T-helper 17 cell (primary cell): ENCODE results near the gene CDH22. TPM values are rescaled to one million over a fixed set of nuclear protein-coding genes. Genes with fewer than 3 reads are reported as not detected.

Source experiments
- ATAC-seq: fragments of 150-1000 bp; cut with Tn5 transposase; 2 replicates; pipeline ENCODE4 v1.10.0; 2021; ENCODE audit warnings: mild to moderate bottlenecking, moderate library complexity
- DNase-seq, 3 donors: peaks; one replicate each; pipeline versions ENCODE4 v3.0.0 to v3.0.0-alpha.2; 2020 to 2021
- H3K9me3 ChIP-seq: one replicate; pipeline ENCODE4 v1.7.0; 2013; ENCODE audit warnings: low read length, mild to moderate bottlenecking; ENCODE audit not compliant: control insufficient read depth, poor library complexity, severe bottlenecking
- H3K27ac Mint-ChIP-seq: one replicate; pipeline ENCODE4 v1.8.0; 2022; ENCODE audit warnings: mild to moderate bottlenecking, moderate library complexity, mixed read lengths
- H3K27me3 Mint-ChIP-seq: one replicate; pipeline ENCODE4 v1.8.0; 2022; ENCODE audit warnings: mixed read lengths
- H3K36me3 Mint-ChIP-seq: one replicate; pipeline ENCODE4 v1.8.0; 2022; ENCODE audit warnings: low read depth, mixed read lengths
- H3K4me1 Mint-ChIP-seq: one replicate; pipeline ENCODE4 v1.8.0; 2022; ENCODE audit warnings: mild to moderate bottlenecking, mixed read lengths
- H3K4me3 Mint-ChIP-seq: one replicate; pipeline ENCODE4 v1.8.0; 2022; ENCODE audit warnings: mild to moderate bottlenecking, moderate library complexity, mixed read lengths
- total RNA-seq, 4 donors: library from RNA in 2 of 4; stranded (reverse) in 2 of 4; gene quantifications; one replicate each; pipeline ENCODE4 v1.2.3 and lab custom pipeline; 2022 to 2026

The CDH22 gene
- total RNA-seq, 2 donors from 2014 or later: not detected

GRCh38 chr20:46151936-46152335 lies 156.4 kb downstream of the CDH22 start:
- H3K27me3 Mint-ChIP-seq: peaks cover 27% of the 10 kb centered on the region
- peaks cover 12% of the 10 kb centered on the region for H3K4me1 Mint-ChIP-seq
- ATAC-seq (no peak), DNase-seq (no peak)
- peaks cover 3% of the 10 kb centered on the region for H3K36me3 Mint-ChIP-seq
- no peak overlapping the region for H3K4me3 Mint-ChIP-seq
- H3K9me3 ChIP-seq: no peaks in the 10 kb centered on the region
- H3K27ac Mint-ChIP-seq: no peak overlapping the region

GRCh38 chr20:46150943-46151342 lies 157.4 kb downstream of the CDH22 start:
- Mint-ChIP-seq H3K36me3 (peaks cover 3% of the 10 kb centered on the region), H3K27me3 (peaks cover 24% of the 10 kb centered on the region), H3K4me3 (no peak overlapping the region), H3K4me1 (peaks cover 11% of the 10 kb centered on the region), H3K27ac (no peak overlapping the region)
- no peak for DNase-seq
- no peaks in the 10 kb centered on the region for H3K9me3 ChIP-seq
- ATAC-seq: no peak

- H3K9me3 ChIP-seq: no peaks in the 10 kb centered on the region
- Mint-ChIP-seq H3K4me3 (no peak overlapping the region), H3K4me1 (no peaks in the 10 kb centered on the region), H3K27ac (no peak overlapping the region), H3K27me3 (peaks cover 22% of the 10 kb centered on the region), H3K36me3 (no peaks in the 10 kb centered on the region)
- DNase-seq (no peak), ATAC-seq (no peak)
These were observed 159.7 kb downstream of the CDH22 start for GRCh38 chr20:46148313-46149208.

GRCh38 chr20:46145713-46146112 lies 162.6 kb downstream of the CDH22 start:
- H3K4me1 Mint-ChIP-seq: peaks cover 6% of the 10 kb centered on the region
- no peak for ATAC-seq

GRCh38 chr20:46144432-46145025 lies 163.8 kb downstream of the CDH22 start:
- H3K27me3 Mint-ChIP-seq: peaks cover 51% of the 10 kb centered on the region
- no peak for DNase-seq
- H3K36me3 Mint-ChIP-seq: peaks cover 18% of the 10 kb centered on the region
- no peak overlapping the region for H3K4me3 Mint-ChIP-seq
- no peak overlapping the region for H3K27ac Mint-ChIP-seq
- H3K9me3 ChIP-seq: no peaks in the 10 kb centered on the region
- peaks cover 9% of the 10 kb centered on the region for H3K4me1 Mint-ChIP-seq
- no peak for ATAC-seq

More at GRCh38 chr20:46145713-46146112, 162.6 kb downstream of the CDH22 start:
- no peak for DNase-seq
- H3K4me3 Mint-ChIP-seq: no peak overlapping the region
- H3K27me3 Mint-ChIP-seq: peaks cover 39% of the 10 kb centered on the region
- peaks cover 11% of the 10 kb centered on the region for H3K36me3 Mint-ChIP-seq
- no peaks in the 10 kb centered on the region for H3K9me3 ChIP-seq
- no peak overlapping the region for H3K27ac Mint-ChIP-seq

- no peak overlapping the region for H3K4me3 Mint-ChIP-seq
- ATAC-seq (no peak), DNase-seq (no peak)
- no peak overlapping the region for H3K27ac Mint-ChIP-seq
- peaks cover 18% of the 10 kb centered on the region for H3K36me3 Mint-ChIP-seq
- no peaks in the 10 kb centered on the region for H3K9me3 ChIP-seq
- peaks cover 75% of the 10 kb centered on the region for H3K27me3 Mint-ChIP-seq
- H3K4me1 Mint-ChIP-seq: peaks cover 9% of the 10 kb centered on the region
These were observed 166.2 kb downstream of the CDH22 start for GRCh38 chr20:46142124-46142523.

GRCh38 chr20:46139908-46140482 lies 168.3 kb downstream of the CDH22 start:
- no peak overlapping the region for H3K27ac Mint-ChIP-seq
- H3K27me3 Mint-ChIP-seq: peaks cover 84% of the 10 kb centered on the region
- DNase-seq: no peak
- H3K4me1 Mint-ChIP-seq: peaks cover 9% of the 10 kb centered on the region
- ATAC-seq: no peak
- H3K4me3 Mint-ChIP-seq: no peak overlapping the region
- no peaks in the 10 kb centered on the region for H3K9me3 ChIP-seq
- peaks cover 21% of the 10 kb centered on the region for H3K36me3 Mint-ChIP-seq

- H3K27ac Mint-ChIP-seq: peak overlapping the region; percentile 29
- H3K27me3 Mint-ChIP-seq: peaks cover 87% of the 10 kb centered on the region
- H3K4me1 Mint-ChIP-seq: peaks cover 9% of the 10 kb centered on the region
- H3K9me3 ChIP-seq: no peaks in the 10 kb centered on the region
- ATAC-seq (no peak), DNase-seq (no peak)
- no peak overlapping the region for H3K4me3 Mint-ChIP-seq
- peaks cover 23% of the 10 kb centered on the region for H3K36me3 Mint-ChIP-seq
These were observed 168.9 kb downstream of the CDH22 start for GRCh38 chr20:46139266-46139889.

GRCh38 chr20:46137816-46138215 lies 170.5 kb downstream of the CDH22 start:
- Mint-ChIP-seq H3K4me3 (no peak overlapping the region), H3K27ac (no peak overlapping the region), H3K27me3 (peaks cover 82% of the 10 kb centered on the region), H3K36me3 (peaks cover 21% of the 10 kb centered on the region), H3K4me1 (peaks cover 11% of the 10 kb centered on the region)
- H3K9me3 ChIP-seq: no peaks in the 10 kb centered on the region
- DNase-seq (no peak), ATAC-seq (no peak)

- Mint-ChIP-seq H3K36me3 (peaks cover 11% of the 10 kb centered on the region), H3K4me1 (peaks cover 7% of the 10 kb centered on the region), H3K27me3 (peaks cover 81% of the 10 kb centered on the region), H3K4me3 (no peak overlapping the region), H3K27ac (no peak overlapping the region)
- no peaks in the 10 kb centered on the region for H3K9me3 ChIP-seq
- DNase-seq: no peak
- ATAC-seq: no peak
These were observed 172.3 kb downstream of the CDH22 start for GRCh38 chr20:46135856-46136633.

- H3K4me3 Mint-ChIP-seq: no peak overlapping the region
- no peak overlapping the region for H3K27ac Mint-ChIP-seq
- no peak for ATAC-seq
- peaks cover 80% of the 10 kb centered on the region for H3K27me3 Mint-ChIP-seq
- no peaks in the 10 kb centered on the region for H3K9me3 ChIP-seq
- peaks cover 6% of the 10 kb centered on the region for H3K36me3 Mint-ChIP-seq
- DNase-seq: no peak
- peaks cover 5% of the 10 kb centered on the region for H3K4me1 Mint-ChIP-seq
These were observed 173.6 kb downstream of the CDH22 start for GRCh38 chr20:46134716-46135115.

- Mint-ChIP-seq H3K4me3 (no peak overlapping the region), H3K27me3 (peaks cover 78% of the 10 kb centered on the region), H3K4me1 (peaks cover 3% of the 10 kb centered on the region), H3K36me3 (peaks cover 4% of the 10 kb centered on the region), H3K27ac (no peak overlapping the region)
- DNase-seq (no peak), ATAC-seq (no peak)
- no peaks in the 10 kb centered on the region for H3K9me3 ChIP-seq
These were observed 174.2 kb downstream of the CDH22 start for GRCh38 chr20:46133886-46134654.
